SK-N-SH (cell line): ENCODE measurements around the gene STXBP6. TPM values are rescaled to one million over a fixed set of nuclear protein-coding genes. Genes with fewer than 3 reads are reported as not detected.

Experiments used
- CTCF ChIA-PET: fragments of 300-600, 350-600 bp; formaldehyde crosslinking; extraction: SDS; loops from one replicate; lab custom pipeline; 2021; lab: Yijun Ruan, JAX
- POLR2A ChIA-PET: fragments of 350-600 bp; sonication (Branson Sonifier 250); formaldehyde crosslinking; extraction: SDS; loops from one replicate; lab custom pipeline; 2020; ENCODE audit warnings: antibody characterized with exemption, inconsistent platforms; lab: Yijun Ruan, JAX
- DNase-seq: peaks from one replicate; pipeline ENCODE4 v3.0.0; 2012
- H2AFZ ChIP-seq: fragments of 200-600 bp; sonication (generic); 2 replicates; pipeline ENCODE4 v1.8.1; 2016; ENCODE audit warnings: antibody characterized with exemption, mild to moderate bottlenecking, low read depth
- H3F3A ChIP-seq: fragments of 200-600 bp; sonication (generic); replicated peaks from 2 replicates; pipeline ENCODE3; 2016; ENCODE audit warnings: antibody characterized with exemption, mild to moderate bottlenecking; ENCODE audit not compliant: insufficient read depth
- H3K27ac ChIP-seq, 2 experiments: fragments of 200-500 bp in 1 of 2; fragments of 200-600 bp in 1 of 2; sonication (Bioruptor generic) in 1 of 2; sonication (generic), shearing (Covaris generic) in 1 of 2; 2 replicates each; pipeline versions ENCODE4 v1.5.1 to v1.6.1; 2014 to 2016; ENCODE audit warnings: low read depth in 2 of 2, inconsistent platforms in 1 of 2, low read length in 1 of 2, mild to moderate bottlenecking in 1 of 2, mixed read lengths in 1 of 2
- H3K27me3 ChIP-seq: fragments of 200-600 bp; sonication (generic), shearing (Covaris generic); 2 replicates; pipeline ENCODE4 v1.6.1; 2016; ENCODE audit warnings: mixed run types; ENCODE audit not compliant: insufficient read depth
- H3K36me3 ChIP-seq, 2 experiments: fragments of 200-500 bp in 1 of 2; fragments of 200-600 bp in 1 of 2; sonication (Bioruptor generic) in 1 of 2; sonication (generic) in 1 of 2; replicated peaks in 1 of 2; 2 replicates each; pipeline versions ENCODE3 to v1.5.1; 2014 to 2016; ENCODE audit warnings: low read length in 1 of 2, mild to moderate bottlenecking in 1 of 2; ENCODE audit not compliant: insufficient read depth in 2 of 2, control insufficient read depth in 1 of 2
- H3K4me1 ChIP-seq, 2 experiments: fragments of 200-500 bp in 1 of 2; fragments of 200-600 bp in 1 of 2; sonication (Bioruptor generic) in 1 of 2; sonication (generic), shearing (Covaris generic) in 1 of 2; 2 replicates each; pipeline versions ENCODE4 v1.5.1 to v1.6.1; 2014 to 2016; ENCODE audit warnings: low read depth in 1 of 2, low read length in 1 of 2, mixed run types in 1 of 2; ENCODE audit not compliant: insufficient read depth in 2 of 2, control insufficient read depth in 1 of 2
- H3K4me2 ChIP-seq: fragments of 200-600 bp; sonication (generic), shearing (Covaris generic); 2 replicates; pipeline ENCODE4 v1.6.1; 2017; ENCODE audit warnings: mixed run types
- H3K4me3 ChIP-seq, 2 experiments: fragments of 200-500 bp in 1 of 2; fragments of 200-600 bp in 1 of 2; sonication (Bioruptor generic) in 1 of 2; sonication (generic), shearing (Covaris generic) in 1 of 2; 2 replicates each; pipeline versions ENCODE4 v1.5.1 to v1.8.1; 2014 to 2016; ENCODE audit warnings: low read depth in 2 of 2, inconsistent platforms in 1 of 2, low read length in 1 of 2, mild to moderate bottlenecking in 1 of 2, mixed read lengths in 1 of 2, moderate library complexity in 1 of 2
- H3K79me2 ChIP-seq: fragments of 200-600 bp; sonication (generic); 2 replicates; pipeline ENCODE4 v1.8.1; 2017; ENCODE audit warnings: mild to moderate bottlenecking; ENCODE audit not compliant: insufficient read depth
- H3K9ac ChIP-seq: fragments of 200-600 bp; sonication (generic); 2 replicates; pipeline ENCODE4 v1.6.1; 2017; ENCODE audit warnings: mixed run types
- H3K9me2 ChIP-seq: fragments of 200-600 bp; sonication (generic); 2 replicates; pipeline ENCODE4 v1.6.1; 2017; ENCODE audit warnings: mixed run types
- H3K9me3 ChIP-seq: fragments of 200-600 bp; sonication (generic); 2 replicates; pipeline ENCODE4 v1.6.1; 2017; ENCODE audit warnings: mixed run types, mild to moderate bottlenecking, moderate library complexity
- H4K20me1 ChIP-seq: fragments of 200-600 bp; sonication (generic); 2 replicates; pipeline ENCODE4 v1.6.1; 2017; ENCODE audit warnings: mild to moderate bottlenecking, mixed run types; ENCODE audit not compliant: insufficient read depth
- CHD2 ChIP-seq: fragments of 150-350 bp; IDR thresholded peaks from 2 replicates; pipeline ENCODE4 v1.6.1; 2018; ENCODE audit warnings: low read length; ENCODE audit not compliant: partially characterized antibody
- ELF1 ChIP-seq: IDR thresholded peaks from 2 replicates; pipeline ENCODE4 v1.4.0; 2012
- FOSL2 ChIP-seq: IDR thresholded peaks from 2 replicates; pipeline ENCODE4 v1.4.0; 2012; ENCODE audit warnings: low read depth, mild to moderate bottlenecking, moderate library complexity, borderline replicate concordance
- JUND ChIP-seq: IDR thresholded peaks from 2 replicates; pipeline ENCODE4 v1.4.0; 2012
- MEF2A ChIP-seq: IDR thresholded peaks from 2 replicates; pipeline ENCODE4 v1.4.0; 2012; ENCODE audit warnings: low read depth, borderline replicate concordance
- NFIC ChIP-seq: IDR thresholded peaks from 2 replicates; pipeline ENCODE4 v1.4.0; 2012; ENCODE audit warnings: borderline replicate concordance
- NRF1 ChIP-seq: IDR thresholded peaks from 2 replicates; pipeline ENCODE4 v1.6.1; 2012; ENCODE audit warnings: low read depth, mild to moderate bottlenecking, low read length
- POLR2AphosphoS5 ChIP-seq: IDR thresholded peaks from 2 replicates; pipeline ENCODE4 v1.6.1; 2012; ENCODE audit warnings: low read depth, low read length
- RAD21 ChIP-seq: IDR thresholded peaks from 2 replicates; pipeline ENCODE4 v1.6.1; 2012; ENCODE audit warnings: mild to moderate bottlenecking, low read length
- RCOR1 ChIP-seq: fragments of 150-350 bp; IDR thresholded peaks from 2 replicates; pipeline ENCODE4 v1.6.1; 2017; ENCODE audit warnings: antibody characterized with exemption, low read length
- REST ChIP-seq: IDR thresholded peaks from 2 replicates; pipeline ENCODE4 v1.6.1; 2012; ENCODE audit warnings: mild to moderate bottlenecking, low read depth, low read length, moderate library complexity
- RXRA ChIP-seq: IDR thresholded peaks from 2 replicates; pipeline ENCODE4 v1.4.0; 2012; ENCODE audit warnings: low read depth, mild to moderate bottlenecking, borderline replicate concordance
- SMC3 ChIP-seq: IDR thresholded peaks from 2 replicates; pipeline ENCODE4 v1.6.1; 2012; ENCODE audit warnings: low read depth, low read length, improper control_type of control experiment
- TEAD4 ChIP-seq: IDR thresholded peaks from 2 replicates; pipeline ENCODE4 v1.4.0; 2012; ENCODE audit warnings: mild to moderate bottlenecking, borderline replicate concordance; ENCODE audit not compliant: insufficient read depth
- YY1 ChIP-seq: IDR thresholded peaks from 2 replicates; pipeline ENCODE4 v1.4.0; 2012; ENCODE audit warnings: low read depth, mild to moderate bottlenecking
- WGBS: methylation state at CpG from one replicate; pipeline ENCODE4 v1.1.6; 2017; ENCODE audit warnings: low lambda C conversion rate; 5-methylcytosine and 5-hydroxymethylcytosine counted together
- polyA plus RNA-seq, 3 experiments: library from polyadenylated mRNA; depleted of rRNA; stranded (reverse); fragments of >200 nt; gene quantifications; 2 replicates each; pipeline ENCODE4 v1.2.3, GENCODE V29; 2012
- TF ChIP-seq, protein P1 (sequence below): IDR thresholded peaks from 2 replicates; pipeline ENCODE4 v1.4.0; 2012; ENCODE audit warnings: low read depth

The STXBP6 gene
- polyA plus RNA-seq, 1 of the 3 experiments (the other 2 are of a cell fraction), result 0.16 TPM

DNA sequence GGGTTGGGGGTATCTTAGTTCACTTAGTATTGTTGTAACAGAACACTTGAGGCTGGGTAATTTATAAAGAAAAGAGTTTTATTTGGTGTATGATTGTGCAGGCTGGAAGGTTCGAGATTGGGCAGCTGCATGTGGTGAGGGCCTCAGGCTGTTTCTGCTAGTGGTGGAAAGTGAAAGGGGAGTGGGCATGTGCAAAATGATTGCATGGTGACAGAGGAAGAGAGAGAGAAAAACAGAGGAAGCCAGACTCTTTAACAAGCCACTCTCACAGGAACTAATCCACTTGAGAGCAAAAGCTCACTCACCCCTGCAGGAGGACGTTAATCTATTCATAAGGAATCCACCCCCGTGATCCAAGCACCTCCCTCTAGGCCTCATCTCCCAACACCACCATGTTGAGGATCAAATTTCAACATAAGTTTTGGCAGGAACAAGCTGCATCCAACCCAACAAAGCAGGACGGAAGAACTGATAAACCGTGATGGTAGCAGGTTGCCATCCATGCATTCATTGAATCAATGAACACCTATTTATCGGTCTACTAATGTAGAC lies 251.0 kb downstream of the STXBP6 start:
- no peak for DNase-seq
- Histone ChIP-seq H3K27me3 (peaks cover 23% of the 10 kb centered on the region; the same call in 1 of the 2 replicates), H3K27ac (no peak overlapping the region), H3K4me2 (no peak overlapping the region), H4K20me1 (no peaks in the 10 kb centered on the region), H3K9me3 (no peaks in the 10 kb centered on the region), H3K9ac (no peak overlapping the region), H3K4me3 (no peak overlapping the region), H3K9me2 (no peaks in the 10 kb centered on the region), H3K36me3 (no peaks in the 10 kb centered on the region), H2AFZ (no peak overlapping the region), H3K4me1 (no peaks in the 10 kb centered on the region), H3F3A (no peaks in the 10 kb centered on the region), H3K79me2 (no peaks in the 10 kb centered on the region)
- 4% methylated on average over 6 of the region's 6 CpGs for WGBS
- CTCF ChIA-PET, result no interaction called here
- POLR2A ChIA-PET, result no interaction called here
- TF ChIP-seq, protein P1, sequence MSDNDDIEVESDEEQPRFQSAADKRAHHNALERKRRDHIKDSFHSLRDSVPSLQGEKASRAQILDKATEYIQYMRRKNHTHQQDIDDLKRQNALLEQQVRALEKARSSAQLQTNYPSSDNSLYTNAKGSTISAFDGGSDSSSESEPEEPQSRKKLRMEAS, result no peak
- TF ChIP-seq RCOR1 (no peak), TEAD4 (no peak), POLR2AphosphoS5 (no peak), CHD2 (no peak), ELF1 (no peak), FOSL2 (no peak), YY1 (no peak), NFIC (no peak)

DNA sequence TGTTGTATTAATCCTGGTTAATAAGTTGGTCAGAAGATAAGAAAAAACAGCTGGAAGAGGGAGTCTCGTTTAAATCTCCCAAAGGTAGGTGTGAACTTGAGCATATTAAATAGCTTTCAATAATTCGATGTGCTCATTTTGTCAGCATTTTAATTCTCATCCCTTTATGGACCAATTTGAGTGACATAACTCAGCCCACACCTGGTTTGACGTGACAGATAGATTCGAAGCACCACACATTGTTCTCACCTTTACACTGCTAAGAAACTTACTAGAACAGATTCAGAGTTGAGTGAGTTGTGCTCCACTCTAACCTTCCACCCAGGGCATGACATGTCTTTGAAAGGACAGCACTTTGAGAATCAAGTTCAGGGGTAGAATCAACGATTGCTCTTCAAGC lies 254.5 kb downstream of the STXBP6 start:
- Histone ChIP-seq H3K4me3 (no peak overlapping the region), H3K36me3 (no peaks in the 10 kb centered on the region), H3K9me3 (no peaks in the 10 kb centered on the region), H3K4me1 (no peaks in the 10 kb centered on the region), H3K27ac (no peak overlapping the region), H4K20me1 (no peaks in the 10 kb centered on the region), H3F3A (no peaks in the 10 kb centered on the region), H2AFZ (no peak overlapping the region), H3K9ac (no peak overlapping the region), H3K79me2 (no peaks in the 10 kb centered on the region), H3K27me3 (peaks cover 5% of the 10 kb centered on the region; the same call in 1 of the 2 replicates), H3K9me2 (no peaks in the 10 kb centered on the region), H3K4me2 (no peak overlapping the region)
- DNase-seq, result no peak
- POLR2A ChIA-PET, result no interaction called here
- CTCF ChIA-PET, result interaction anchor here (0.8 to 1.0 kb wide), 2 partner anchors 10 to 27 kb away, joined by 3 to 4 read pairs; no protein-coding TSS in a partner anchor
- no peak for TF ChIP-seq MEF2A
- no peak for TF ChIP-seq RXRA
- no peak for TF ChIP-seq JUND
- no peak for TF ChIP-seq SMC3
- no peak for TF ChIP-seq REST
- TF ChIP-seq NRF1, result no peak
- TF ChIP-seq RAD21, result no peak
- 3% methylated on average over 5 of the region's 5 CpGs for WGBS
